B cell (primary cell): ENCODE measurements around the gene ATP6V1B1. TPM values are rescaled to one million over a fixed set of nuclear protein-coding genes. Genes with fewer than 3 reads are reported as not detected.

Experiments used
- ATAC-seq: fragments of 200-7000 bp; cut with Tn5 transposase; one replicate; pipeline ENCODE4 v1.10.0; 2021; ENCODE audit warnings: low read depth, mild to moderate bottlenecking, moderate number of reproducible peaks, moderate library complexity
- CTCF ChIA-PET: fragments of 350-600 bp; sonication (Branson Sonifier 250); formaldehyde crosslinking; loops from one replicate; lab custom pipeline; 2021; ENCODE audit warnings: antibody characterized with exemption, inconsistent platforms; lab: Charles Lee
- POLR2A ChIA-PET: fragments of 350-600 bp; sonication (Branson Sonifier 250); formaldehyde crosslinking; loops from one replicate; lab custom pipeline; 2021; ENCODE audit warnings: antibody characterized with exemption; lab: Charles Lee
- DNase-seq: peaks from one replicate; pipeline ENCODE4 v3.0.0; 2013
- H2AFZ ChIP-seq: 2 replicates; pipeline ENCODE4 v1.6.1; 2012; ENCODE audit warnings: mild to moderate bottlenecking, low read depth, low read length; ENCODE audit not compliant: insufficient read depth, poor library complexity, severe bottlenecking
- H3K27ac ChIP-seq, 2 donors: 1 replicate in 1 of 2; 2 replicates in 1 of 2; pipeline ENCODE4 v1.5.1; 2012 to 2013; ENCODE audit warnings: low read length in 2 of 2, mild to moderate bottlenecking in 2 of 2, moderate library complexity in 1 of 2
- H3K27me3 ChIP-seq, 4 experiments: fragments of 200-600 bp in 1 of 4; sonication (generic) in 1 of 4; replicated peaks in 1 of 4; 1 replicate in 2 of 4; 2 replicates in 2 of 4; pipeline versions ENCODE4 v1.6.1 to v1.7.0; 2013 to 2016; ENCODE audit warnings: low read length in 3 of 4, mild to moderate bottlenecking in 2 of 4, mixed read lengths in 1 of 4, moderate library complexity in 1 of 4; ENCODE audit not compliant: insufficient read depth in 4 of 4, control insufficient read depth in 3 of 4; ENCODE audit errors: control extremely low read depth in 1 of 4
- H3K36me3 ChIP-seq, 2 experiments: replicated peaks in 1 of 2; 1 replicate in 1 of 2; 2 replicates in 1 of 2; pipeline versions ENCODE4 v1.6.1 to v1.7.1; 2013; ENCODE audit warnings: low read length in 1 of 2; ENCODE audit not compliant: insufficient read depth in 2 of 2, control insufficient read depth in 1 of 2; ENCODE audit errors: control extremely low read depth in 1 of 2, extremely low read depth in 1 of 2
- H3K4me1 ChIP-seq, 2 donors: fragments of 200-600 bp in 1 of 2; sonication (generic) in 1 of 2; 1 replicate in 1 of 2; 2 replicates in 1 of 2; pipeline versions ENCODE4 v1.5.1 to v1.6.1; 2013 to 2017; ENCODE audit warnings: low read length in 2 of 2; ENCODE audit not compliant: control insufficient read depth in 2 of 2, insufficient read depth in 2 of 2
- H3K4me2 ChIP-seq: replicated peaks from 2 replicates; pipeline ENCODE3; 2012; ENCODE audit warnings: mild to moderate bottlenecking, low read depth, low read length; ENCODE audit not compliant: poor library complexity, severe bottlenecking
- H3K4me3 ChIP-seq, 5 experiments: fragments of 200-600 bp in 1 of 5; sonication (generic) in 1 of 5; 1 replicate in 3 of 5; 2 replicates in 2 of 5; pipeline versions ENCODE4 v1.5.1 to v1.7.0; 2011 to 2016; ENCODE audit warnings: low read length in 4 of 5, mild to moderate bottlenecking in 4 of 5, low read depth in 2 of 5, control low read depth in 1 of 5, moderate library complexity in 1 of 5; ENCODE audit not compliant: insufficient read depth in 1 of 5; ENCODE audit errors: control extremely low read depth in 1 of 5, extremely low read depth in 1 of 5
- H3K79me2 ChIP-seq: fragments of 200-600 bp; sonication (generic); one replicate; pipeline ENCODE4 v1.6.0; 2016; ENCODE audit warnings: low read length; ENCODE audit not compliant: control insufficient read depth, insufficient read depth
- H3K9ac ChIP-seq: fragments of 200-600 bp; sonication (generic); 2 replicates; pipeline ENCODE4 v1.6.1; 2017; ENCODE audit warnings: mild to moderate bottlenecking, low read length, moderate library complexity
- H3K9me3 ChIP-seq, 3 donors: one replicate each; pipeline versions ENCODE4 v1.6.1 to v1.7.1; 2013; ENCODE audit warnings: low read length in 2 of 3; ENCODE audit not compliant: control insufficient read depth in 2 of 3, insufficient read depth in 1 of 3; ENCODE audit errors: control extremely low read depth in 1 of 3
- H4K20me1 ChIP-seq: 2 replicates; pipeline ENCODE4 v1.6.0; 2012; ENCODE audit warnings: mild to moderate bottlenecking, low read length; ENCODE audit not compliant: insufficient read depth, control insufficient read depth, poor library complexity, severe bottlenecking
- H3K27ac Mint-ChIP-seq: one replicate; pipeline ENCODE4 v1.8.0; 2021; ENCODE audit warnings: mixed read lengths
- H3K27me3 Mint-ChIP-seq: one replicate; pipeline ENCODE4 v1.8.0; 2021; ENCODE audit warnings: mixed read lengths
- H3K4me1 Mint-ChIP-seq: one replicate; pipeline ENCODE4 v1.8.0; 2021; ENCODE audit warnings: mixed read lengths
- H3K4me3 Mint-ChIP-seq: one replicate; pipeline ENCODE4 v1.8.0; 2021; ENCODE audit warnings: mixed read lengths
- H3K9me3 Mint-ChIP-seq: one replicate; pipeline ENCODE4 v1.8.0; 2022; ENCODE audit warnings: mixed read lengths; ENCODE audit not compliant: insufficient read depth
- EZH2 ChIP-seq: IDR thresholded peaks from 2 replicates; pipeline ENCODE4 v1.6.1; 2012; ENCODE audit warnings: borderline replicate concordance, low read depth, mild to moderate bottlenecking, moderate library complexity, low read length; ENCODE audit not compliant: insufficient read depth, poor library complexity, severe bottlenecking
- WGBS: methylation state at CpG from one replicate; pipeline ENCODE4 v1.1.5; 2013; ENCODE audit warnings: missing lambda C conversion rate; ENCODE audit not compliant: insufficient coverage; 5-methylcytosine and 5-hydroxymethylcytosine counted together
- intact Hi-C: fragments of 100-400 bp; cut with micrococcal nuclease; formaldehyde crosslinking; loops from one replicate; pipeline ENCODE4 v1.10.0; 2022
- polyA plus RNA-seq: library from polyadenylated mRNA; depleted of rRNA; stranded (reverse); fragments of >200 nt; gene quantifications from 2 replicates; pipeline ENCODE4 v1.2.3, GENCODE V29; 2012
- total RNA-seq, 2 donors: library from RNA; stranded (reverse); fragments of 120-200 nt in 1 of 2; gene quantifications; 1 replicate in 1 of 2; 2 replicates in 1 of 2; pipeline versions ENCODE4 v1.2.3 to v1.2.4, GENCODE V29; 2013 to 2022
- TF ChIP-seq, protein P1 (sequence below): fragments of 200-600 bp; IDR thresholded peaks from one replicate; pipeline ENCODE4 v1.8.0; 2022; ENCODE audit warnings: antibody characterized with exemption, mild to moderate bottlenecking

ATP6V1B1 gene
- total and polyA plus RNA-seq, 2 donors (not counting 1 experiment from before 2014, with no cell fraction given), result not detected

DNA sequence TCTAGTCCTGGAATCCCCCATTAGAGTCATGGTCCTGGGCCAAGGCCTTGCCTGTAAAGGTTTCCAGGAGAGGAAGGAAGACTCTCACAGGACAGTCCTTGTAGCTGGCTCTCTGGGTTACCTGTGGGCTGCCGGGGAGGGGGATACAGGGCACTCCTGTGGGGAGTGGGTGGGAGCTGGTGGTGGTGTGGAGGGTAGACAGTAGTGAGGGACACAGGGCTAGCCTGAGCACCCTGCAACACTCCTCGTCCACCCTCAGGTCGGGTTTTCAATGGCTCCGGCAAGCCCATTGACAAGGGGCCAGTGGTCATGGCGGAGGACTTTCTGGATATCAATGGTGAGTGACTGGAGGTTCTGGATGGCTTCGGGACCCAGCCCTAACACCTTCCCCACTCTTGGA is 23.1 kb downstream of the ATP6V1B1 start:
- Mint-ChIP-seq H3K27me3 (peaks cover 42% of the 10 kb centered on the region), H3K9me3 (no peaks in the 10 kb centered on the region), H3K27ac (no peak overlapping the region), H3K4me3 (no peak overlapping the region), H3K4me1 (peaks cover 2% of the 10 kb centered on the region)
- no peaks in the 10 kb centered on the region for H3K79me2 ChIP-seq
- no peak overlapping the region for H3K4me2 ChIP-seq
- no peaks in the 10 kb centered on the region for H4K20me1 ChIP-seq
- no peak overlapping the region for H2AFZ ChIP-seq
- peaks cover 0 to 46% (median 6%) of the 10 kb centered on the region in 4 experiments for H3K27me3 ChIP-seq
- no peaks in the 10 kb centered on the region for H3K36me3 ChIP-seq
- peaks cover 3 to 4% of the 10 kb centered on the region in 2 donors for H3K4me1 ChIP-seq
- no peak overlapping the region for H3K9ac ChIP-seq
- ChIA-PET CTCF (no interaction called here), POLR2A (no interaction called here)
- WGBS, result 92% methylated on average over 4 of the region's 6 CpGs
- no peak for ATAC-seq
- intact Hi-C loops, result no loop called here
- DNase-seq, result no peak
- TF ChIP-seq, protein P1, sequence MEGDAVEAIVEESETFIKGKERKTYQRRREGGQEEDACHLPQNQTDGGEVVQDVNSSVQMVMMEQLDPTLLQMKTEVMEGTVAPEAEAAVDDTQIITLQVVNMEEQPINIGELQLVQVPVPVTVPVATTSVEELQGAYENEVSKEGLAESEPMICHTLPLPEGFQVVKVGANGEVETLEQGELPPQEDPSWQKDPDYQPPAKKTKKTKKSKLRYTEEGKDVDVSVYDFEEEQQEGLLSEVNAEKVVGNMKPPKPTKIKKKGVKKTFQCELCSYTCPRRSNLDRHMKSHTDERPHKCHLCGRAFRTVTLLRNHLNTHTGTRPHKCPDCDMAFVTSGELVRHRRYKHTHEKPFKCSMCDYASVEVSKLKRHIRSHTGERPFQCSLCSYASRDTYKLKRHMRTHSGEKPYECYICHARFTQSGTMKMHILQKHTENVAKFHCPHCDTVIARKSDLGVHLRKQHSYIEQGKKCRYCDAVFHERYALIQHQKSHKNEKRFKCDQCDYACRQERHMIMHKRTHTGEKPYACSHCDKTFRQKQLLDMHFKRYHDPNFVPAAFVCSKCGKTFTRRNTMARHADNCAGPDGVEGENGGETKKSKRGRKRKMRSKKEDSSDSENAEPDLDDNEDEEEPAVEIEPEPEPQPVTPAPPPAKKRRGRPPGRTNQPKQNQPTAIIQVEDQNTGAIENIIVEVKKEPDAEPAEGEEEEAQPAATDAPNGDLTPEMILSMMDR, result no peak
- TF ChIP-seq EZH2, result no peak
- H3K9me3 ChIP-seq, result no peaks in the 10 kb centered on the region
- H3K4me3 ChIP-seq, result no peak overlapping the region
- H3K27ac ChIP-seq, result no peak overlapping the region

DNA sequence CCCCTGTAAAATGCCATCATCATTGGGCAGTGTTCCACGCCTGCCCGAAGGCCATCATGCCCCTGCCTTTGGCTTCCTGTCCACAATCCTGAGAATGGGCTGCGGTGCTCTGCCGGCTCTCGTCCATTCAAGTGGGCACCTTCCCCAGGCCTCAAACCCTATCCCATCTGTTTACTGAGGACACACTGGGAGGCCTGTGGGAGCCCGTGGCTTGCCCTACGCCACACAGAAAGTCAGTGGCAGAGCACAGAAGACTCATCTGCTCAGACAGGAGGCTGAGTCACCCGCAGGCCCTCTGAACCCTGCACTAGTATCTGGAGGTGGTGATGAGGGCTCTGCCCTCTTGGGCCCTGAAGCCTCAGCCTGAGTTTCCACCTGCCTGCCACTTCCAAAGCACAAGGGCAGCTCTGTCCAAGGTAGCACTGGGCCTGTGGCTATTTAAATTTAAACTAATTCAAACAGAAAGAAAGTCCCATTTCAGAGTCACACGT is 23.6 kb downstream of the ATP6V1B1 start:
- no peaks in the 10 kb centered on the region for H3K9me3 ChIP-seq
- H2AFZ ChIP-seq, result no peak overlapping the region
- Mint-ChIP-seq H3K27ac (no peak overlapping the region), H3K9me3 (no peaks in the 10 kb centered on the region), H3K27me3 (peaks cover 48% of the 10 kb centered on the region), H3K4me3 (no peak overlapping the region), H3K4me1 (peaks cover 2% of the 10 kb centered on the region)
- ChIA-PET CTCF (no interaction called here), POLR2A (no interaction called here)
- peaks cover 0 to 52% (median 10%) of the 10 kb centered on the region in 4 experiments for H3K27me3 ChIP-seq
- TF ChIP-seq, protein P1, result no peak
- TF ChIP-seq EZH2, result no peak
- H3K79me2 ChIP-seq, result no peaks in the 10 kb centered on the region
- no peak overlapping the region for H3K27ac ChIP-seq
- WGBS, result 89% methylated on average over 9 of the region's 9 CpGs
- H3K9ac ChIP-seq, result no peak overlapping the region
- H4K20me1 ChIP-seq, result no peaks in the 10 kb centered on the region
- ATAC-seq (no peak), DNase-seq (no peak)
- peaks cover 3 to 4% of the 10 kb centered on the region in 2 donors for H3K4me1 ChIP-seq
- intact Hi-C loops, result no loop called here
- H3K36me3 ChIP-seq, result no peaks in the 10 kb centered on the region
- H3K4me3 ChIP-seq, result no peak overlapping the region
- H3K4me2 ChIP-seq, result no peak overlapping the region
